GM10266 (cell line): ENCODE measurements around the gene PEAR1.

Source experiments
- DNase-seq: peaks from one replicate; pipeline ENCODE4 v3.0.0; 2012; ENCODE audit errors: extremely low spot score
- TF ChIP-seq, protein P1 (sequence below): IDR thresholded peaks from 2 replicates; pipeline ENCODE4 v1.5.1; 2012; ENCODE audit warnings: mild to moderate bottlenecking, low read depth; ENCODE audit not compliant: control insufficient read depth, insufficient read depth; ENCODE audit errors: missing control alignments

Gene PEAR1

DNA sequence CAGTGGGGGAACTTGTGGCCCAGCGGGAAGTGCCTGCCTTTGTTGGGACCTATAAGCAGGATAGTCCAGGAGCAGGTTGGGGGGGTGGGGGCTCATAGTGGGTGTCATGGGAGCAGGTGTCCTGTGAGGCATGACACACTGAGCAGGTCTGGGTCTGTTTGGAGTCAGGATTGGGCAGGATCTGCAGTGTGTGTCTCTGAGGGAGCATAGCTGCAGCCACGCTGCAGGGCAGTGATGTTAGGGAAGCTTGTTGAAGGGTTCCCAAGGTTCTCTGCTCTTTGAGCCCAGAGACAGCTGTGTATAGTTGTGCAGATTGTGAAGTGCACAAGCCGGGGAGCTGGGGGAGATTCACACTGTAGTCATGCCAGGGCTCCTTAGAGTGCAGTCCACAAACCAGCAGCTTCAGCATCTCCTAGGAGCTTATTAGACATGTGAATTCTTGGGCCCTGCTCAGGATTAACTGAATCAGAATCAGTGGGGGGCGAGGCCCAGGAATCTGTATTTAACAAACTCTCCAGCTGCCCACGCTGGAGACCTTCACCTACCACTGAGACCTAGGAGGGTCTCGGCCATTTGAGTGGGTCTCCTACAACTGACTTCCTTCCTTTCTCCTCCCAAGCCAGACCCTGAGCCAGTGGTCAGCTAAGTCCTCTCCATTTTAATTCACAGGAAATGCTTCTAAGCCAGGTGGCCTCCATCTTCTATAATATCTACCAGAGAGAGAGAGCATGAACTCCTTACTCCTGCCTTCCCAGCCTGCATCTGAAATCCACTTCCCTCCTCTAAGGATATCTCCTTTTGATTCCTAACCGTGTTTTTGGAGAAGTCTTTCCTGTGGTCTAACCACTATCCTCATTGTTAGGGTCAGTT lies 45.7 kb upstream of the PEAR1 start:
- DNase-seq: no peak
- TF ChIP-seq, protein P1, sequence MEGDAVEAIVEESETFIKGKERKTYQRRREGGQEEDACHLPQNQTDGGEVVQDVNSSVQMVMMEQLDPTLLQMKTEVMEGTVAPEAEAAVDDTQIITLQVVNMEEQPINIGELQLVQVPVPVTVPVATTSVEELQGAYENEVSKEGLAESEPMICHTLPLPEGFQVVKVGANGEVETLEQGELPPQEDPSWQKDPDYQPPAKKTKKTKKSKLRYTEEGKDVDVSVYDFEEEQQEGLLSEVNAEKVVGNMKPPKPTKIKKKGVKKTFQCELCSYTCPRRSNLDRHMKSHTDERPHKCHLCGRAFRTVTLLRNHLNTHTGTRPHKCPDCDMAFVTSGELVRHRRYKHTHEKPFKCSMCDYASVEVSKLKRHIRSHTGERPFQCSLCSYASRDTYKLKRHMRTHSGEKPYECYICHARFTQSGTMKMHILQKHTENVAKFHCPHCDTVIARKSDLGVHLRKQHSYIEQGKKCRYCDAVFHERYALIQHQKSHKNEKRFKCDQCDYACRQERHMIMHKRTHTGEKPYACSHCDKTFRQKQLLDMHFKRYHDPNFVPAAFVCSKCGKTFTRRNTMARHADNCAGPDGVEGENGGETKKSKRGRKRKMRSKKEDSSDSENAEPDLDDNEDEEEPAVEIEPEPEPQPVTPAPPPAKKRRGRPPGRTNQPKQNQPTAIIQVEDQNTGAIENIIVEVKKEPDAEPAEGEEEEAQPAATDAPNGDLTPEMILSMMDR: no peak

DNA sequence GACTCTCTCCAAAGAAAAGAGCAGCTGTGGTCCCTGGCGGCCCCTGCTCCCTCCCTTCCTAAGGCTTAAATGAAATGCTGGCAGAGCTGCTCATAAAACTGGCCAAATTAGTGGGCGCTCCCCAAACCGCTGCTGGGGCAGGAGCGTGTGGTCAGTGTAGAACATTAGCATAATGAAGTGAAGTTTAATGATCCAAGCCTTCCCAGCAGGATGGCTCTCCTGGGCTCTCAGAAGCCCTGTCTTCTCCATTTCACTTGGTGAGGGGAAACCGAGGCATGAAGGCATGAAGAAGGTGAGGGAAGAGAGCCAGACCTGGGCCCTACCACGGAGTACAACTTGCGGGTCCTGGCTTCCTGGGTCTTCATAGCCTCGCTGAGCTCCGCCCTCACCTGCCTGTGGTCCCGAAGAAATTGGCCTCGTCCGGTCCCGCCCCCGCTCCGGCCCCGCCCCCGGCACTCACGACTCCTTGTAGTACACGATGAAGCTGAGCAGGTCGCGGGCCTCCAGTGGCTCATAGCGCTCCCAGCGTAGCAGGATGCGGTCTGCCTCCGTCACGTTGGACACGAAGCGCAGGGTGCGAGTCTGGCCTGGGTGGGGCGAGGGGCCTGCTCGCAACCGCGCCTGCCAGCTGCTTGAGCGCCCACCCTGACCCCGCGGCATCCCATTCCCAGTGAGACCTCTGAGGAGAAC lies 44.9 kb upstream of the PEAR1 start:
- TF ChIP-seq, protein P1: no peak
- DNase-seq: no peak

DNA sequence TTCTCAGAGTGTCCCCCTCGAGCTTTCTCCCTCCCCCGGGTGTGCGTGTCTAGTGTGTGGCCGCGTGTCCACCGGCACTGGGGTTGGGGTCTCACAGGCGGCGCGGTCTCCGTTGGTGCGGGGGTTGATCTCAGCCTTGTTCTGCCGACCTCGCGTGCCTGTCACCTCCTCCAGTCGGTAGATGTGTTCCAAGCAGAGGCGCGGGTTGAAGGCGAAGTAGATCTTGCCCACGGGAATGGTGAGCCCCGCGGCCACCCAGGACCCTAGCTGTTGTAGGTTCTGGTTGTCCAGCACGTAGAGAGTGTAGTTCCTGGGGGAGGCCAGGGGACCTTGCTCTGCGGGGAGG lies 44.4 kb upstream of the PEAR1 start:
- TF ChIP-seq, protein P1: no peak
- no peak for DNase-seq

DNA sequence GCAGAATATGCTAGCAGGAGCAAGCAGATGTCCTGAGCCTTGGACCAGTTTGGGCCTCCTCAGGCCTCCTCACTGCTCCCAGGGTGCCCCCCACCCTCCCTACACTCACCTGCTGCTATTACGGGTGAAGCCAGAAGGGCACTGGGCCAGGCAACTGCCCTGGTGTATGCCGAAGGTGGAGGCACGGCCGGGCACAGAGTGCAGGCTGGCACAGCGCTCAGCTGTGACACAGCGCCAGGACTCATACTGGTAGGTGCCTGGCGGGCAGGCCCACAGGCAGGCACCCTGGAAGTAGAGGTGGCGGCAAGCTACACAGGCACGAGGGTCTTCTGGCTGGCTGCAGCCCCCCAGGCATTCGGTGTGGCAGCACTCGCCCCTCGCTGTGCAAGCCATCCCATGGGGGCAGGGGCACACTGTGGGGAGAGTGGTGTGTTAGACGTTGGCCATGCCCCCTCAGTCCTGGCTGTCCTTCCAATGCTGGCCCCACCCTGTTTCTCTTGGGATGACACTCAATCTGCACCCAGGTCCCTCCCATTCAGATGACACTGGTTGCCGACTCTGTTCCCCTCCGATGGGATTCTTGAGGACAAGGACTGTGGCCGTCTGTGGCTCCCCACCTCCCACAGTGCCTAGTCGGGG lies 41.6 kb upstream of the PEAR1 start:
- DNase-seq: no peak

DNA sequence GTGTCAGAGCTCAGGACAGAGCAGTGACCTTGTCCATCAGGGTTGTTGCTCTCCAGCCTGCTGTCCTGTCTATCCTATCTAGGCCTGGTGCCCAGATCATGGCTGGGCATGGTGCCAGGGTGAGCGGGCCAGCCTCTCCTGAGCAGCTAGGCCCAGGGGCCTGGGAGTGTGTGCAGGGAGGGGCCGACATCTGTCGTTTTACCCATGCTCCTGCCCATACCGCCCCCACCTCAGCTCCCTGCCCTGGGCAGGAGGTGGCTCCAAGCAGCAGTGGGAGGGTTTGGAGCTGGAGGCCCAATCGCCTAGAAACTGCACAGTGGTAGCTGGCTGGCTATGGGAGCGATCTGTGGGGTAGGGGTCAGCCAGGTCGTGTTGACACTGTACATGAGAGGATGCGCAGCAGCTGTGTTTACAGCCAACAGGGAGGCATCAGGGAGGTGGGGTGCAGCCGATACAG lies 41.1 kb upstream of the PEAR1 start:
- DNase-seq: no peak
- TF ChIP-seq, protein P1: no peak

More for the DNA sequence above, 41.6 kb upstream of the PEAR1 start:
- TF ChIP-seq, protein P1: no peak

DNA sequence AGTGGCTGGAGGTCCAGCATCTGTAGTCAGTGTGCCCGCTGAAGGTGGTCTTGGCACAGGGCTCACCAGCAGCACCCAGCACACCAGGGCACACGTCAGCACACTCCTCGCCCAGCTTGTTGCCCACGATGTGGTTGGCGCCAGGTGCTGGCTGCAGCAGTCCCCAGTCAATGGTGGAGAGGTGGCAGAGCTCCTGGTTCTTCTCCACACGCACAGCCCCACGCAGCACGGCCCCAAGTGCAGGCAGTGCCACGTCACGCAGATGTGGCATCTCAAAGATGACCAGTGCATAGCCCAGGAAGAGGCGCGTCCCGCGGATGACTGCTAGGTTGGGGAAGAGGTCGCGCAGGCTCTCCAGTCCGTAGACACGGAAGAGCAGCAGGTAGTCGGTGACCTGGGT lies 39.8 kb upstream of the PEAR1 start:
- no peak for DNase-seq
- TF ChIP-seq, protein P1: no peak
